Stimulated activated CD8-positive, alpha-beta memory T cell treated with anti-CD3 and anti-CD28 coated beads, Interleukin-4, amount 100 ng/mL, for 4 hours (primary cell): ENCODE data around the gene EPHA2.

Experiments used
- DNase-seq, 2 donors: peaks; one replicate each; pipeline ENCODE4 v3.0.0-alpha.2; 2020; ENCODE audit warnings: low read depth in 2 of 2, low spot score in 1 of 2

The EPHA2 gene

DNA sequence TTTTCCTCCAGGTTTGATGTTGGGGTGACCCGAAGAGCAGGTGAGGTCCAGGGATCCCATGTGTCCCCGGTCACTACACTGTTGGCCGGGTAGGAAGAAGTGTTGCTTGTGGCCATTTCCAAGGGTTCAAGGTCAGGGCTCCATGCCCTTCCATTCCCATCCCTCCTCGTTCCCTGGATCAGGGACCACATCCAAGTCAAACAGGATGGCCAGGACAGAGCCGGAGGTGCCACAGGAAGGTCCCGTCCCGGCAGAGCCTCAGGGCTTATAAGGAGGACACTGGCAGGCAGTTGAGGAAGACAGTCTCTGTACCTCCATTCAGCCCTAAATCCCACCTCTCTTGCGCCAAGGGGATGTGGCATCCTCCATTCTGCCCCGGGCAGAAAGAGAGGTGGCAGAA, 60.4 kb downstream of the EPHA2 start:
- no peak for DNase-seq

DNA sequence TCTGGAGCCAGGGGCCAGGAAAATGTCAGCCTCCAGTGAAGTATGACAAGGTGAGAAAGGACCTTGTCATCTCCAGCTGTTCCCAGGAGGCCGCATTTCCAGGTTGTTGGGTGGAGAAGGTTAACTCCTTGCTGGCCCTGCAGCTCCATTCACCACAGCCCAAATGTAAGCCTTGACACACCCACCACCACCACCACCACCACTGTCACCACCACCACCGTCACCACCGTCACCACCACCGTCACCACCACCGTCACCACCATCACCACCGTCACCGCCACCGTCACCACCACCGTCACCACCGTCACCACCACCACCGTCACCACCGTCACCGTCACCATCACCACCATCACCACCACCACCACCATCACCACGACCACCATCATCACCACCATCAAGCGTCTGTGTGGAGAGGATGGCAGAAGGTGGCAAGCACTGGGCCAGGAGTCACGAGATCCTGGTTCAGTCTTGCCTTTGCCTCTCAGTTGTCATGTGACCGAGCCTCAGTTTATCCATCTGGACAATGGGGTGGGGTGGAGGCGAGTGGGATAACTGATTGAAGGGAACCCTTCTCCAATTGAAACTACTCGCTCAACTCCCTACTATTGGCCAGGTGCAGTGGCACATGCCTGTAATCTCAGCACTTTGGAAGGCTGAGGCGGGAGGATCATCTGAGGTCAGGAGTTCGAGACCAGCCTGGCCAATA, 61.3 kb downstream of the EPHA2 start:
- DNase-seq = no peak

DNA sequence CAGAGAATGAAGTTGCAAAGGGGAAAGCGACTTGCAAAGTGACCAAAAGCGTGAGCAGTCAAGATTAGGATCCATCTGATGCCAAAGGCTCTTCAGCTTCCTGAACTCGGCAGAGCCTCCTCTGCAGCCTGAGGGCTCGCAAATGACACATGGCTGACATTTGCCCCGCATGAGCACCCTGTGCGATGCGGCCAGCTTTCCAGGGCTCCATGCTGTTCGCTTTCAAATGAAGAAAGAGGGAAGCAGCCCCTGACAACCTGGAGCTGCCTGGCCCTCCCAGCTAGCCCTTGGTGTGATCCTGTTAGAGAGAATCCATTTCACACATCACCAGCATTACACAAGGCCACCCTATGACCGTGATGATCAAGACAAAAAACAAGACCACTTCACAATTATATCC, 62.3 kb downstream of the EPHA2 start:
- DNase-seq = no peak

DNA sequence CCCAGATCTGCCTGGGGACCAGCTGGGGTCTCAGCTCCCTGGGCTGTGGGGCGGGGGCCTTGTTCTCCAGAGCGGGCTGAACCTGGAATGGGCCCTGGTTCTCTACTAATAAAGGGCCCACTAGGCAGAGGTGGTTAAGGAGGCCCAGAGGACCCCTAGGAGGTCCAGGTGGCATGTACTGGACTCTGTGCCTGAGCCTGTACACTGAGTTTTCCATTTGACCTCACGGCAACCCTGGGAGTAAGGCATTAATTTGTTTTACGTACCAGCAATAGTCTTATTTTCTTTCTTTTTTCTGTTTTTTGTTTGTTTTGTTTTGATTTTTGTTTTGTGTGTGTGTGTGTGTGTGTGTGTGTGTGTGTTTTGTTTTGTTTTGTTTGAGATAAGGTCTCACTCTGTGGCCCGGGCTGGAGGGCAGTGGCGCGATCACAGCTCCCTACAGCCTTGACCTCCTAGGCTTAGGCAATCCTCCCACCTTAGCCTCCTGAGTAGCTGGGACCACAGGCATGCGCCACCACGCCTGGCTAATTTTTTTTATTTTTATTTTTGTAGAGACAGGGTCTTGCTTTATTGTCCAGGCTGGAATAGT, 62.9 kb downstream of the EPHA2 start:
- no peak for DNase-seq

DNA sequence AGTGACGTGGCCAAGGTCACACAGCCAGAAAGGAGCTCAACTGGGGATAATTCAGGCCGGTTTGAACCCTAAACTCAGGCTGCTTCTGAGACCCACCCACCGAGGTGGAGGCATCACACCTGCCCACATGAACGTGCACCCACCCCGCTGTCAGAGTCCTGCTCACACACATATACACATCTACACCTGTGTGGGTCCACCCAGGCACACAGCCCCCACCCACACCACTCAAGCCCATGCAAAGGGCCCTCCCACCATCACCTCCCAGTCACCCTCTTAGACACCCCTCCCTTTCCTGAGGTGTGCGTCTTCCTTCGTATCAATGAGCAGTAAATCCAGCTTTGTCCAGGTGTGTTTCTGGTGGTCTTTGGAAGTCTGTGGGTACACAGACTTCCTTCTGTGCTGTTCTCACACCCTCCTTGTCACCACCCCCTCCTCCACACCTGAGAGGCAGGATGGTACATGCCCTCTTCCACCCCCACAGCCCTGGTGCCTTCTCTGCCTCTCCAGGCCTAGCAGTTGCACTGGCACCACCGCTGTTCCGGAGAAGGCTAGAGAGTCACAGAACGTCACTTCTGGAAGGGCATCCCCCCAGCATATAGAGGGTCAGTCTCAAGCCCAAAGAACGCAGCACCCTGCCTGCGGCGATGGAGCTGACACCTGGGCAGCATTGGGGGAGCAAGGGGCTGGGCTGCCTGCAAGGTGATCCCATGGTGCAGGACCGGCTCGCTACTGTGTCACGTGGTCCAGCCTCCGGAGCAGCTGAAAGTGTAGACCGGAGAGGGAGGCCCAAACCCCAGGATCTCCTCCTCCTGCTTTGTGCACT, 63.6 kb downstream of the EPHA2 start:
- no peak for DNase-seq

DNA sequence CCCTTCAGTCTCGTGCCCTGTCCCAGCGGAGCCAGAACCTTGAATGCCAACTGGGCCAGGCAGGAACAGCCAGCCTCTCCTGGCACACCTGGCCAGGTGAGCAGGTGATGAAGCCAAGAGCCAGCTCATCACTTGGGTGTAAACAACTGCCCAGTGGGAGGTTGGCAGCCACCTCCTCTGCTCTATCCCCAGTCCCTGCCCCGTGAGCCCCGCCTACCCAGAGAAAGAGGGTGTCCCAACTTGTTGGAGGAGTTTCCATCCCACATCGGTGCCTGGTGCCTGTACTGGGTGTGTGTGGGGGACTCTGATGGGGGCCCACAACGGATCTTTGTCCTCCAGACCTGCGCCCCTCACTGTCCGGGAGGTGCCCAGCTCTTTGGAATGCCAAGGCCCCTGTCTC, 64.6 kb downstream of the EPHA2 start:
- DNase-seq = no peak

DNA sequence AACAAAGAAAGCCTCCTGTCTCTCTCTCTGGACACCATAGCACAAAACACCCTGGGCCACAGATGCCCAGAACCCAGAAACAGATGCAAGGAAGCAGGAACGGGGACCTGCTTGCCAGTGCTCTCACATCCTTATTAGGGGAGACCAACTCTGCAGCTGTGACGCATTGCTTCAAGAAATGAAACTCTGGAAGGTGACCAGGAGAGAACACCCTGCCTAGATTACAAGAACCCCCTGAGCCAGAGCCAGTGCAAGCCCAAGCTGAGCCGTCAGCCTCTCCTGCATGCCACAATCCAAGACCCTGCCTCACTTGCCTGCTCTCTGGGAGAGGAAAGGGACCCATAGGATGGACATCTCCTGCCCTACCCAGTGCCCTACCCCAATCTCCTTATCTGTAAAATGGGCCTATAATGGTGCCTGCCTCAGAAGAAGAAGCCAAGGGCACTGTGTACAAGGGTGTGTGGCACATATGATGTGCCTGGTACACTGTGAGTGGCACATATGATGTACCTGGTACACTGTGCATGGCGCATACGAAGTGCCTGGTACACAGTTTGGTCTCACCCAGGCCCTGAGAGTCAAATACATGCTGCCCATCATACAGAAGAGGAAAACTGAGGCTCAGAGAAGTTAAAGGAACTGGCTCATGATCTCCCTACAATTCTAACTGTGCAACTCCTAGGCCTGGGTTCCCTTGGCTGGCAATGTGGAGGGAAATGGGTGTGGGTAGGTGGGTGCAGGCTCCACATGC, 65.6 kb downstream of the EPHA2 start:
- DNase-seq = no peak

DNA sequence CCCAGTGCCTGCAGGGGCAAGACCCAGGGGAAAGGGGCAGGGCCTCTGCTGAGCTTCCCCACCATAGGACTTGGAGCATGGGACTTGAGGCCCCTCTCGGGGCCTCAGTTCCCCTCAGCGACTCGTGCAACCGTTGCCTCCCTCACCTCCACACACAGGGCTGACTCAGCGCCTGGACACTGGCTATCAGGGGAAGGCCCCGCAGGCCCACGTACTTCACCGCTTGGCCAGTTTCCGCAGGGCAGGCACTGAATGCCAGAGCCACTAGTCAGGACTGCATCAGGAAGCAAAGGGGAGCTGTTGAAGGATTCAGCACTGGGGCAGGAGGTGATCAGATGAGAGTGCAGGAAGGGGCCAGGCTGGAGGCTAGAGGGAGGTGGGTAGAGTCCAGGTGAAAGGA, 66.9 kb downstream of the EPHA2 start:
- no peak for DNase-seq

DNA sequence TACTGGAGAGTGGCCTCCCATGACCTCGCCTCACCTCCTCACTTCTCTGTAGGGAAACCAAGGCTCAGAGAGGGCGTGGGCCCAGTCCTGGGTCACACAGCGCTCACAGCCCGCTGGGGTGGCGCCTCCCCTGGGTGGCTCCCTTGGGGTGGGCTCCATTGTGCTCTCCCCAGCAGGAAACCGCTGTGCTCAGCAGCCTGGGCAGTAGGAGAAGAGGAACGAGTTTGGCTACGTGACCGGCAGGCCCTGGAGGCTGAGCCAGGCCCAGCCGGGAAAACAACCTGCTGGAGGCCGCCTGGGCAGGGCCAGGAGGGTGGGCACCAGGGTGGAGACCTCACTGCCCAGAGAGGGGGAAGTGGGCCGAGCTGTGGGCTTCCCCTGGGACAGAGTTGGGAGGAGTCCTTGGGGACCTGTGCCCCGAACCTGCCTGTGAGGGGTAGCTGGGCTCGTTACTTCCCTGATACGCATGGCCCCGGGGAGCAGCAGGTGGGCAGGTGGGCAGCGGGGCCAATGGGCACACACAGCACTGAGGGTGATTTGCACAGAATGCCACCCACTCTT, 67.4 kb downstream of the EPHA2 start:
- DNase-seq = no peak

DNA sequence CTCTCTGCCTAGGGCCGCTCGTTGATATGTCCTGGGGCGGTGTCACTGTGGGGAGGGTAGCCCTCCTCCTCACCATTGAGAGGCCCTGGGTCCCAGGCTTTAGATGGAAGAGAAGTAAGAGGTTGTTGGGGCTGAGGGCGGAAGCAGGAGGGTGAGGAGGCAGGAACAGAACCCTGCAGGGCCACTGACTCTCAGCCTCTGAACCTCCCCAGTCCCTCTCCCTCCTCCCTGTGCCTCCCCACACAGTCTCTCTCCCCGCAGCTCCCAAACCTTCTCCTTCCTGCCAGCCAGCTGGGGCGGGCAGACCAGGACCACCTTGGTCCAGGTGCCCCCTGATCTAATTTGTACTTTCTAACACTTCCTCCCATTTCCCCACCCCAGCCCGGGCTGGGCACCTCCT, 68.1 kb downstream of the EPHA2 start:
- DNase-seq = no peak

DNA sequence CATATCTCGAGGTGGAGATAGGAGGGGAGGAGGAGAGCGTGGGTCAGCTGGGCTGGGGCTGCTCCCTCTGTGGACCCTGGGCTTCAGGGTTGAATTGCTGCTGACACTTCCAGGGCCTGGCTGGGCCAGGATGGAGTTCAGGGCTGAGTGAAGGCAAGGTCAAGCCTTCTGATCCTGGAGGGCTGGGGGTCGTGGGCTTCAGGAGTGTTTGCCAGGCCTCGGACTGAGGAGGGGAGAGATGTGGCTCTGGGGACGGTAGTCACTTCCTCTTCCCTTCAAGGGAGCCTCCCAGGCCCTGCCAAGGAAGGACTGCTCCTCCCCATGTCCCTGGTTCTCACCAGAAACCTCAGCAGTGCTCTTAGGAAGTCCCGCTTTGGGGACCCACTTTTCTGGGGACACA, 70.3 kb downstream of the EPHA2 start:
- no peak for DNase-seq

DNA sequence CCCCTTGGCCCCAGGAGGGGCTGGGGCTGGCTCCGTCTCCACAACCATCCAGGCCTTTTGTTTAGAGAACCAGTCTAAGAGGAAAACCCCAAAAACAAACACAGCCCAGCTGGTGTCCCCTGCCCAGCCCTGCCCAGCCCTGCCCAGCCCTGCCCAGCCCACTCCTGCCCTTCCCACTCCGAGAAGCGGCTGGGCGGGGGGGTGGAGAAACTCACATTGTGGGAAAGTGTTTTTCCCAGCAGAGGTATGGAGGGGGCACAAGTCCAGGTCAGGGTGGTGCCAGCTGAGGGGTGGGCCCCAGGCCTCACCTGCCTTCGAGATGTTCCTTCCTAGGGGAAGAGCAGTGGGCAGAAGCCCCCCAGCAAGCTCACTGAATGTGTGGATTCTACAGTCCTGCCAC, 72.4 kb downstream of the EPHA2 start:
- DNase-seq = no peak

DNA sequence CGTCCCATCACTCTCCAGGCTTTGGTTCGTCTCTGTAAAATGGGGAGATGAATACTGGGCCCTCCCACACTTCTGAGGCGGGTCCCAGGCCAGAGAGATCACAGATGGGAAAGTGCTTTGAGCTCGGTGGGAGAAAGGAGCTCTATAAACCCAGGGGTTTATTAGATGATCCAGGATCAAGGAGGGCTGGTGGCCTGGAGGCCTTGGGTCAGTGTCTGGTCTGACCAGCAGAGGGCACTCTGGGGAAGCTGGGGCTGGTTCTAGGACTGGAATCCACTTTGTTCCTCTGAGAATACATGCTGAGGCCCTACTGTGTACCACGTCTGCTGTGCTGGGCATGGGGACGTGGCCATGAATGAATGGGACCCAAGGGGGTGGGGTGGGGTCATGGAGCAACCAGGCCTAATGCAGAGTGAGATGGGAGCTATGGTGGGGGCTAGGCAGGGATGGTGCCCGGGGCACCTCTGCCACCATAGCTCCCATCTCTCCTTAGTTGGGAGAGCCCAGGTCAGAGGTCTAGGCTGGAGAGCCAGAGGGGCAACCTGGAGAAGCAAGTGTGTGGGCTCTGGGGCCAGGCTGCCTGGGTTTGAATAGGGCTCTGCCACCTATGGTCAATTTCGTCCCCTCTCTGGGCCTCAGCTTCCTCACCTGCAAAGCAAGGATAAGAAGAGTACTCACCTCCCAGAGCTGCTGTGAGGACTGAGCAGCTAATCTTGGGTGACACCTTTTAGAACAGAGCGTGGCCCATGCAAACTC, 73.4 kb downstream of the EPHA2 start:
- DNase-seq = peak; percentile 21 to 42

DNA sequence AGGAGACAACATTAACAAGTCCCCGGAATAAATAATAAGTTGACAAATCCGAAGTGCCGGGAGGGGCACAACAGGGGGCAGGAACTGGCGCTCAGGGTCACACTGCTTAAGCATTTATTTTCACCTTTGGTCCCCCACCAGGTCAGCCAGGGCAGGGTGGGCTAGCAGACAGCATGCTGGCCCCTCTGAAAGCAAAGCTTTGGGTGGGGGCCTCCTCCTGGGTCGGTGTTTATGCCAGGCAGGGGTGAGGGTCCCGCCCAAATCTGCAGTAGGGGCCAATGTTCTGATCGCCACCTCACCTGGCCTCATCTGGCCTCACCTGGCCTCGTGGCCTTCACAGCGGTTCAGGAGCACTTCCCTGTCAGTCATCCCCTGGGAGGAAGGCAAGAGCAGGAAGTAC, 74.2 kb downstream of the EPHA2 start:
- no peak for DNase-seq

DNA sequence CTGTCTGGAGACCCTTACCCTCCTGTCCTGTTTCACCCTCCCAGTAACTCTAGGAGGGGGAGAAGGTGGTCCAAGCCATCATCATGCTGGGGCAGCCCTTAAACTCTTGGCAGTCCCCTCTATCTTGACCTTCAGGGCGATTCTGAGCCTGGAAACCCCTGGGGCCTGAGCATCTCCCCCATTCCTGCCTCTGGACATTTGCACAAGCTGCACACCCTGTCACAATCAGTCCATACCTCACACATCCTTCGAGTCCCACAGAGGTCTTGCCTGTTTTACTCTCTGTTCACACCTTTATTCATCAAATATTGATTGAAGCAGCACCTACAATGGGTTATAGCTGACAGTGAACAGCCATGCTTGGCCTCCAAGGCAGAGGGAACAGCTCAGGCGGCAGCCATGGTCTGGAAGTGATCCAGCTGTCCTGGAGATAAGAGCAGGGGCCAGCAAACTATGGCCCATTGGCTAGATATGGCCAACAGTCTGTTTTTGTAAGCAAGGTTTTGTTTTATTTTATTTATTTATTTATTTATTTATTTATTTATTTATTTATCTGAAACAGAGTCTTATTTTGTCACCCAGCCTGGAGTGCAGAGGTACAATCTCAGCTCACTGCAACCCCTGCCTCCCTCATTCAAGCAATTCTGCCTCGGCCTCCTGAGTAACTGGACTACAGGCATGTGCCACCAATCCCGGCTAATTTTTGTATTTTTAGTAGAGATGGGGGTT, 75.3 kb downstream of the EPHA2 start:
- DNase-seq = no peak

DNA sequence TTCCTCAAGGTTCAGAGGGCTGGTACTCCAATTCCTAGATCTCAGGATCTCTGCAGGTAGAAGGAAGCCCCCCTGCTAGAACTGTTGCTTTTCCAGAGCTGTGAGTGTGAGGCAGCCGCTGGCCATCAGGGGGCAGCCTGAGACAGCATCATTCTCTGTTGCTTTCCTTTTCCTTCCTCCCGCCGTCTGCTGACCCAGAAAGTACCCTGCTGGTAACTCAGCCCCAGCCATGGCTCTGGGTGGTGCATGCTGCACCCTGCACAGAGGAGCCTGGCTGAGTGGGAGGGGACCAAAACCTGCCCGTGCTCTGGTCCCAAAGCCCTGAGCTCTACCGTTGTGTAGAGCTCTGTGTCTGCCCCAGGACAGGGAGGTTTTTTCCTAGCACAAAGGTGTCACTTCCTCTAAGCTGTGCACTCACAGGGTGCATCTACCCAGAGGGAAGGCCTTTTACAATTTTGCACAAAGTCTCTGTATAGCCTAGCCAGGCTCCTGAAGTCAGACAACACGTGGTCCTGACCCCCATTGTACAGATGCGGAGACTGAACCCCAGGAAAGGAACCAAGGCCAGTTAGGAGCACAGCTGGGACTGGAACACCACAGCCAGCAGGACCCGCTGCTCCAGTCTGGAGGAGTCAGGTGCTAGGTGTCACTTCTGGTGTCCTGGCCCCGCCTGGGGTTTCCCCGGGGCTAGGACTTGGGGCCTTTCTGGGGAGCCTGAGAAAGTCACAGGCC, 76.8 kb downstream of the EPHA2 start:
- peak; percentile 44 for DNase-seq

DNA sequence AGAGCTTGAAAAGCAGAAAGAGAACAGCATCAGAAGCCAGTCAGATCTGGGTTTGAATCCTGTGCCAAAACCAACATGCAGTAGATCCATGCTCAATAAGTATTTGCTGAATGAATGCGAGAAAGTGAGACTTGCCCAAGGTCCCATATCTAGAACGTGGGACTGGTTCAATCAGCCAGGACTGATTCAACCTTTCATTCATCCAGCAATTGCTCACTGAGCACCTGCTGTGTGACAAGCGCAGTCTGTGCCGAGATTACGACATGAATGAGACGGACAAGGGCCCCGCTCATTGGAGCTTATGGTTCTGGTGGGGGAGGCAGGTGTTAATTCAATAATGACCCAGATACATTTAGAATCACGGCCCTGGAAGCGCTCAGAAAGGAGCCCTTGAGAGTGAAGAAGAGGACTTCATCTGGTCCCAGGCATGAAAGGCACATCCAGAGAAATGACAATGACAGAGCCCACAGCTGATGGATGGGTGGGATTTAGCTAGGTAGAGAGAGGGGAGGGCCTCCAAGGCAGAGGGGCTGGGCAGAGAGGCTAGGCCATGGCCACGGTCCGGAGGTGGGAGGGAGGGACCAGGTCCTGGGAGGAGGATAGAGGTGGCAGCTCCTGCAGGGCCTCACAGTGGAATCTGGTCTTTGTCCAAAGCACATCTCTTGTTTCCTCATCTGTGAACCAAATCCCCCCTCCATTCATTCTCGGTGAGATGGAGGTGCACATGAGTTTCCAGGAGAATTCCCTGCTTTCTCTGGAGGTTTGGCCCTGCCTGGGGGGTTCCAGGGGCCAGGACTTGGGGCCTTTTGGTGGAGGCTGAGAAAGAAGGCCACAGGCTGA, 78.2 kb downstream of the EPHA2 start:
- DNase-seq = no peak

DNA sequence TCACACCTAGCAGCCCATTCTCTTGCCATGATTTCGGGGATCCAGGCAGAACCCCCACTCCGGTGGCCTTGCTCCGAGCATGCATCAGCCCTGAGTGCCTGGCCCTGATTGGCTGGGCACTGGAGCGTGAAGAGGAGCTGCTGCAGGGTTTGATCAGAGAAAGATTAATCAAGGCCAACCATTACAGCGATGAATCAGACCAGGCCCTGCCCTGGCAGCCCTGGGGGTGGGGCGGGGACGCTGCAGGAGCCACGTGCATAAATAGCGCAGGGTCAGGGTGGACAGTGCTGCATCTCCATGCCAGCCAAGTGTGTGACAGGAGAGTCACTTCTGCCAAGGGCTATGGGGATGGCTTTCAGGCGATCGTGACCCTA, 79.0 kb downstream of the EPHA2 start:
- no peak for DNase-seq
